DOHH2 (cell line): Measurements from ENCODE around the gene TAF3.

Source experiments
- H3F3A ChIP-seq: fragments of 200-600 bp; sonication (generic), shearing (Covaris generic); 2 replicates; pipeline ENCODE4 v1.6.0; 2016; ENCODE audit warnings: antibody characterized with exemption, mild to moderate bottlenecking; ENCODE audit not compliant: control insufficient read depth, insufficient read depth
- H3K27ac ChIP-seq: fragments of 200-600 bp; sonication (generic); 2 replicates; pipeline ENCODE4 v1.5.1; 2014; ENCODE audit warnings: low read depth, mild to moderate bottlenecking, low read length, moderate library complexity
- H3K27me3 ChIP-seq: fragments of 200-600 bp; sonication (generic); 2 replicates; pipeline ENCODE4 v1.6.1; 2014; ENCODE audit warnings: mild to moderate bottlenecking, low read length, mixed read lengths; ENCODE audit not compliant: control insufficient read depth
- H3K36me3 ChIP-seq: fragments of 200-600 bp; sonication (generic); 2 replicates; pipeline ENCODE4 v1.6.1; 2014; ENCODE audit warnings: mild to moderate bottlenecking, low read length, moderate library complexity, mixed read lengths; ENCODE audit not compliant: control insufficient read depth
- H3K4me1 ChIP-seq: fragments of 200-600 bp; sonication (generic); 2 replicates; pipeline ENCODE4 v1.6.1; 2014; ENCODE audit warnings: mild to moderate bottlenecking, low read length, mixed read lengths; ENCODE audit not compliant: control insufficient read depth
- H3K4me2 ChIP-seq: fragments of 200-600 bp; sonication (generic); 2 replicates; pipeline ENCODE4 v1.6.0; 2014; ENCODE audit warnings: mild to moderate bottlenecking, low read length, moderate library complexity
- H3K4me3 ChIP-seq: fragments of 200-600 bp; sonication (generic); 2 replicates; pipeline ENCODE4 v1.5.1; 2014; ENCODE audit warnings: mild to moderate bottlenecking, low read length, mixed read lengths
- H3K79me2 ChIP-seq: fragments of 200-600 bp; sonication (generic); 2 replicates; pipeline ENCODE4 v1.6.1; 2014; ENCODE audit warnings: mild to moderate bottlenecking, low read length, mixed read lengths; ENCODE audit not compliant: control insufficient read depth
- H3K9me2 ChIP-seq: fragments of 200-600 bp; sonication (generic); replicated peaks from 2 replicates; pipeline ENCODE4 v1.6.1; 2014; ENCODE audit warnings: mild to moderate bottlenecking, low read length, mixed read lengths; ENCODE audit not compliant: control insufficient read depth
- H3K9me3 ChIP-seq: fragments of 200-600 bp; sonication (generic); 2 replicates; pipeline ENCODE4 v1.6.1; 2014; ENCODE audit warnings: antibody characterized with exemption, low read length, mixed read lengths; ENCODE audit not compliant: control insufficient read depth, insufficient read depth
- H4K20me1 ChIP-seq: fragments of 200-600 bp; sonication (generic); 2 replicates; pipeline ENCODE4 v1.6.0; 2014; ENCODE audit warnings: low read depth, mild to moderate bottlenecking, antibody characterized with exemption, low read length, moderate library complexity; ENCODE audit not compliant: control insufficient read depth, insufficient read depth
- EZH2phosphoT487 ChIP-seq: fragments of 200-600 bp; sonication (generic); IDR thresholded peaks from 2 replicates; pipeline ENCODE4 v1.6.1; 2017; ENCODE audit warnings: borderline replicate concordance, mild to moderate bottlenecking, antibody characterized with exemption, low read length, moderate library complexity, mixed read lengths
- TF ChIP-seq, protein P1 (sequence below): fragments of 200-600 bp; sonication (generic); IDR thresholded peaks from one replicate; pipeline ENCODE4 v1.5.1; 2014; ENCODE audit warnings: antibody characterized with exemption, mild to moderate bottlenecking, low read depth, low read length; ENCODE audit not compliant: poor library complexity, severe bottlenecking

The TAF3 gene

DNA sequence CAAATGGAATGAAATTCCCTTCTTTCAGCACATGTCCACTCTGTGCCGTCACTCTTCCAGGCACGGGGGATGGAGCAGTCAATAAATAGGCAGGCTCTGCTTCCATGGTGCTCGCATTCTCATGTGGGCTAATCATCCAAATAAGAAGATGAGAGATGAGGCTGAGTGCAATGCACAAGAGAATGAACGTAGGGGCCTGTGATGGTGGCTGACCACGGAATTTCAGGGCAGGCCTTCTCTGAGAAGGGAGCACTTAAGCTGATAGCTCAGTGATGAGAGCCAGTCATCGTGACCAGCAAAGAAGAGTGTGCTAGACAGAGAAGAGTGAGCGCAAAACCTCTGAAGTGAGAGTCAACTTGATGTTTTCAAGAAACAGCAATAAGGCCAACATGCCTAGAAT is 47.9 kb downstream of the TAF3 start:
- Histone ChIP-seq H3K27me3 (no peaks in the 10 kb centered on the region), H3K4me3 (no peak overlapping the region), H3F3A (peaks cover 11% of the 10 kb centered on the region; the same call in 1 of the 2 replicates), H4K20me1 (0 out of 2 replicates have a peak, but pooled peaks cover 4% of the 10 kb centered on the region), H3K9me2 (no peaks in the 10 kb centered on the region), H3K36me3 (no peaks in the 10 kb centered on the region), H3K9me3 (peaks cover 1% of the 10 kb centered on the region; the same call in 1 of the 2 replicates), H3K4me2 (no peak overlapping the region), H3K27ac (no peak overlapping the region), H3K4me1 (no peaks in the 10 kb centered on the region), H3K79me2 (peaks cover 29% of the 10 kb centered on the region)
- no peak for TF ChIP-seq EZH2phosphoT487
- TF ChIP-seq, protein P1, sequence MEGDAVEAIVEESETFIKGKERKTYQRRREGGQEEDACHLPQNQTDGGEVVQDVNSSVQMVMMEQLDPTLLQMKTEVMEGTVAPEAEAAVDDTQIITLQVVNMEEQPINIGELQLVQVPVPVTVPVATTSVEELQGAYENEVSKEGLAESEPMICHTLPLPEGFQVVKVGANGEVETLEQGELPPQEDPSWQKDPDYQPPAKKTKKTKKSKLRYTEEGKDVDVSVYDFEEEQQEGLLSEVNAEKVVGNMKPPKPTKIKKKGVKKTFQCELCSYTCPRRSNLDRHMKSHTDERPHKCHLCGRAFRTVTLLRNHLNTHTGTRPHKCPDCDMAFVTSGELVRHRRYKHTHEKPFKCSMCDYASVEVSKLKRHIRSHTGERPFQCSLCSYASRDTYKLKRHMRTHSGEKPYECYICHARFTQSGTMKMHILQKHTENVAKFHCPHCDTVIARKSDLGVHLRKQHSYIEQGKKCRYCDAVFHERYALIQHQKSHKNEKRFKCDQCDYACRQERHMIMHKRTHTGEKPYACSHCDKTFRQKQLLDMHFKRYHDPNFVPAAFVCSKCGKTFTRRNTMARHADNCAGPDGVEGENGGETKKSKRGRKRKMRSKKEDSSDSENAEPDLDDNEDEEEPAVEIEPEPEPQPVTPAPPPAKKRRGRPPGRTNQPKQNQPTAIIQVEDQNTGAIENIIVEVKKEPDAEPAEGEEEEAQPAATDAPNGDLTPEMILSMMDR = no peak

DNA sequence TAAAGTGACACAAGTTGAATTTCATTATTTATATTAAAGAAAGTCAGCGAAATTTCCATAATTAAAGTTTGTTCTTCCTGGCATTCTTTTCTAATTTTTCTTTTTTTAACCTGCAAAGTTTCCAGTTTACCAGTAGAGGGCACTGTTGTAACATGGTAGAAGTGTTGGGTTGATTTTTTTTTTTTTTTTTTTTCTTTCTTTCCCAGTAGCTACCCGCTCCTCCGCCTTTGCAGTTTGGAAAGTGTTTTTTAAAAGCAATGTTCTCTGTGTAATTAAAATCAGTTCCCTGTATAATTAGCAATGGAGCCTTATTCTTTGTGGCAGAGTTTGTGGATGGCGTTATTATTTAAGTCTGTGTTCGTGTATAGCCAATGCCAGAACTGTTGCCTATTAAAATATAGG is 53.7 kb downstream of the TAF3 start:
- Histone ChIP-seq H3K79me2 (0 out of 2 replicates have a peak, but pooled peaks cover 6% of the 10 kb centered on the region), H3K27ac (no peak overlapping the region), H3K9me3 (no peaks in the 10 kb centered on the region), H3F3A (peaks cover 11% of the 10 kb centered on the region; the same call in 1 of the 2 replicates), H3K4me3 (no peak overlapping the region), H3K9me2 (no peaks in the 10 kb centered on the region), H4K20me1 (peaks cover 4% of the 10 kb centered on the region), H3K36me3 (no peaks in the 10 kb centered on the region), H3K27me3 (no peaks in the 10 kb centered on the region), H3K4me2 (peak overlapping the region; percentile 30; the same call in 1 of the 2 replicates), H3K4me1 (no peaks in the 10 kb centered on the region)
- TF ChIP-seq, protein P1 = peak; percentile 66
- no peak for TF ChIP-seq EZH2phosphoT487

DNA sequence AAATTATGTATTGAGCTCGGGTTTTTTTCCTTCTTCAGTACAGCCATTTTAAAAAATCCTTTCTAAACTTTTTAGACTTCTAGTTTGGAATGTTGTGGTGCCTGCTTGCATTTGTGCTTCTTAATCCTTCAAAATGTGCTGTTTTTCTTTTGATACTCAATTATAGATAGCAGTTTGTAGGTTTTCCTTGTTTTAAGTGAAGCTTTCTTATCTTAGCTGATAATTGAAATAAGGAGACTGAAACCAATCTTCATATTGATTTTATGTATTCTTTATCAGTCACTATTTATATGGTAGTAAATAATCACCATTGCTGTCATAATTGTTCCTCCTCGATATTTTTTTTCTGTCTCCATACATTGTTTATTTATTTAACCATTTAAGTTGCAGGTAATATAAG is 56.6 kb downstream of the TAF3 start:
- H4K20me1 ChIP-seq = no peaks in the 10 kb centered on the region; the same call in none of the 2 replicates
- H3K27me3 ChIP-seq = no peaks in the 10 kb centered on the region
- no peaks in the 10 kb centered on the region for H3K4me1 ChIP-seq
- H3K9me2 ChIP-seq = no peaks in the 10 kb centered on the region
- no peaks in the 10 kb centered on the region for H3K36me3 ChIP-seq
- H3K4me2 ChIP-seq = no peak overlapping the region
- H3K79me2 ChIP-seq = peaks cover 5% of the 10 kb centered on the region; the same call in 1 of the 2 replicates
- TF ChIP-seq, protein P1 = no peak
- no peak for TF ChIP-seq EZH2phosphoT487
- H3K9me3 ChIP-seq = no peaks in the 10 kb centered on the region
- H3K27ac ChIP-seq = no peak overlapping the region
- peaks cover 4% of the 10 kb centered on the region; the same call in 1 of the 2 replicates for H3F3A ChIP-seq
- no peak overlapping the region for H3K4me3 ChIP-seq
